LNCAP (cell line): Measurements from ENCODE around the gene HTR3A.

Experiments used
- CTCF ChIP-seq: fragments of 450-650 bp; IDR thresholded peaks from 2 replicates; pipeline ENCODE4 v1.5.1; 2017; ENCODE audit warnings: mild to moderate bottlenecking

HTR3A gene

GRCh38 chr11:113942256-113942655 is 32.7 kb upstream of the HTR3A start:
- no peak for TF ChIP-seq CTCF

GRCh38 chr11:113947994-113948393 is 26.9 kb upstream of the HTR3A start:
- TF ChIP-seq CTCF: no peak

- TF ChIP-seq CTCF: no peak
These were observed 25.0 kb upstream of the HTR3A start for GRCh38 chr11:113949891-113950290.

- no peak for TF ChIP-seq CTCF
These were observed 23.4 kb upstream of the HTR3A start for GRCh38 chr11:113951537-113951936.

- no peak for TF ChIP-seq CTCF
These were observed 22.8 kb upstream of the HTR3A start for GRCh38 chr11:113952070-113952469.

GRCh38 chr11:113952588-113952987 is 22.3 kb upstream of the HTR3A start:
- no peak for TF ChIP-seq CTCF

GRCh38 chr11:113954235-113954634 is 20.7 kb upstream of the HTR3A start:
- TF ChIP-seq CTCF: no peak

- no peak for TF ChIP-seq CTCF
These were observed 17.9 kb upstream of the HTR3A start for GRCh38 chr11:113956986-113957385.
